ENCODE results near the gene KRTAP19-6.
"Not testable (repeated sequence)": the region's sequence is repeated elsewhere in the genome, so short reads cannot be mapped to it uniquely, and the experiment has no call there.

The KRTAP19-6 gene

DNA sequence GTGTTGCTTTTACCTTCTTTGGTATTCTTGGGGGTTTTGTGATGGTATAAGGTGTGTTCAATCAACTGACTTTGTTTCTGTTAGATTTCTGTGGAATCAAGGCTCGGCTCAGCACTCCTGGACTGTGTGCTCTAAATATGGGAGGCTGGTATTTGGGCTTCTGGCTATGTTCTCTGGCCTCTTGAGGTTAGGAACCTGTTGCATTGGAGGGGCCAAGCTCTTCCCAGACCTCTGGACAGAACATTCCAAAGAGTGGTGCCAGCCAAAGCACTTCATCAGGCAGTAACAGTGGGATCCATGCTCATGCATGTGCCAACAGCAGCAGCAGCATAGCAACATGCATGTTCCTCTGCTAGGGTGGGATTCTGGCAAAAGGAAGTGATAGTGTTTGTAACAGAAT lies 11.1 kb upstream of the KRTAP19-6 start:
- H3K4me1 ChIP-seq (ENCODE audit: low read depth, poor library complexity, severe bottlenecking), result no peaks in the 10 kb centered on the region
- no peak overlapping the region for H3K9ac ChIP-seq
- H3K27me3 ChIP-seq (ENCODE audit: insufficient read depth, low read depth), result no peaks in the 10 kb centered on the region
- no peaks in the 10 kb centered on the region for H3K36me3 ChIP-seq (ENCODE audit: insufficient read depth)
- H4K20me1 ChIP-seq (ENCODE audit: insufficient read depth), result no peaks in the 10 kb centered on the region
- H3K4me2 ChIP-seq, result no peak overlapping the region
- no peak overlapping the region for H3K4me3 ChIP-seq (IDR thresholded peaks at IDR 0.05; ENCODE audit: insufficient read depth, low read depth, low read length)
- TF ChIP-seq, protein P1, sequence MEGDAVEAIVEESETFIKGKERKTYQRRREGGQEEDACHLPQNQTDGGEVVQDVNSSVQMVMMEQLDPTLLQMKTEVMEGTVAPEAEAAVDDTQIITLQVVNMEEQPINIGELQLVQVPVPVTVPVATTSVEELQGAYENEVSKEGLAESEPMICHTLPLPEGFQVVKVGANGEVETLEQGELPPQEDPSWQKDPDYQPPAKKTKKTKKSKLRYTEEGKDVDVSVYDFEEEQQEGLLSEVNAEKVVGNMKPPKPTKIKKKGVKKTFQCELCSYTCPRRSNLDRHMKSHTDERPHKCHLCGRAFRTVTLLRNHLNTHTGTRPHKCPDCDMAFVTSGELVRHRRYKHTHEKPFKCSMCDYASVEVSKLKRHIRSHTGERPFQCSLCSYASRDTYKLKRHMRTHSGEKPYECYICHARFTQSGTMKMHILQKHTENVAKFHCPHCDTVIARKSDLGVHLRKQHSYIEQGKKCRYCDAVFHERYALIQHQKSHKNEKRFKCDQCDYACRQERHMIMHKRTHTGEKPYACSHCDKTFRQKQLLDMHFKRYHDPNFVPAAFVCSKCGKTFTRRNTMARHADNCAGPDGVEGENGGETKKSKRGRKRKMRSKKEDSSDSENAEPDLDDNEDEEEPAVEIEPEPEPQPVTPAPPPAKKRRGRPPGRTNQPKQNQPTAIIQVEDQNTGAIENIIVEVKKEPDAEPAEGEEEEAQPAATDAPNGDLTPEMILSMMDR (conservative IDR thresholded peaks at IDR 0.05; ENCODE audit: low read depth, low read length), result no peak
- no peak overlapping the region for H3K27ac ChIP-seq
- H2AFZ ChIP-seq (ENCODE audit: low read depth), result no peak overlapping the region
- no peaks in the 10 kb centered on the region for H3K79me2 ChIP-seq (ENCODE audit: insufficient read depth, low read depth)

DNA sequence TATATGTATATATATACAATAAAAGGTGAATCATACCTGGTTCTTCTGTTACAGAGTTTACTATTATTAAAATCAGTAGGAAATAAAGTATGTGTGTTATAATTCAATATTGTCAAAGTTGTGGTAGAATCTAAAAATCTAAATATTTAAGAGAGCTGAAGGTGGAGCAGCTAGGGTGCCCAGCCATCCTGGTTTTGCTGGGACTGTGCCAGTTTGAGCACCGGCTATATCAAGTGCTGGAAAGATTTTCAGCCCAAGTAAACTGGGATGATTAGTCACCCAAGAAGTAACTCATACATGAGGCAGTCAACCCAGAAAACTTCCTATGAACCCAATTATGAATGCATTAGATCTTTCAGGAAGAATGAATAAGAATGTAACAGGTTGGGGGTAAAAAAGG lies 22.8 kb downstream of the KRTAP19-6 start:
- Histone ChIP-seq H3K4me2 (no peak overlapping the region), H3K27ac (no peak overlapping the region), H3K27me3 (ENCODE audit: insufficient read depth, low read depth) (no peaks in the 10 kb centered on the region), H3K4me1 (ENCODE audit: low read depth, poor library complexity, severe bottlenecking) (no peaks in the 10 kb centered on the region), H4K20me1 (ENCODE audit: insufficient read depth) (no peaks in the 10 kb centered on the region), H3K4me3 (IDR thresholded peaks at IDR 0.05; ENCODE audit: insufficient read depth, low read depth, low read length) (no peak overlapping the region), H3K36me3 (ENCODE audit: insufficient read depth) (no peaks in the 10 kb centered on the region), H2AFZ (ENCODE audit: low read depth) (no peak overlapping the region), H3K79me2 (ENCODE audit: insufficient read depth, low read depth) (no peaks in the 10 kb centered on the region), H3K9ac (no peak overlapping the region)
- TF ChIP-seq, protein P1 (conservative IDR thresholded peaks at IDR 0.05; ENCODE audit: low read depth, low read length), result no peak

DNA sequence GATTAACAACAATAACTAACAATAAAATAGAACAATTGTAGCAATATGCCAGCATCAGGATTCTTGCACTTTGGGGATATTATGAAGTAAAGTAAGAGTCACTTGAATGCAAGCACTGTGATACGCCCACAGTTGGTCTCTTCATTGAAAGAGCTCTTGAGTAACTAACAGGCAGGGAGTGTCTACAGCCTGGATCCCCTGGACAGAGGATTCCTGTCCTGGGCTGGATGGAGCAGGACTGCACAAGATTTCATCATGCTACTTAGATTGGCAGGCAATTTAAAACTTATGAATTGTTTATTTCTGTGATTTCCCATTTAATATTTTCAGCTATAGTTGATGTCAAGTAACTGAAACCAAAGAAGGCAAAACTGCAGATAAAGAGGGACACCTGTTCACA lies 26.0 kb downstream of the KRTAP19-6 start:
- TF ChIP-seq, protein P1 (conservative IDR thresholded peaks at IDR 0.05; ENCODE audit: low read depth, low read length), result no peak
- no peak overlapping the region for H3K4me3 ChIP-seq (IDR thresholded peaks at IDR 0.05; ENCODE audit: insufficient read depth, low read depth, low read length)
- H3K4me1 ChIP-seq (ENCODE audit: low read depth, poor library complexity, severe bottlenecking), result no peaks in the 10 kb centered on the region
- no peaks in the 10 kb centered on the region for H3K27me3 ChIP-seq (ENCODE audit: insufficient read depth, low read depth)
- H4K20me1 ChIP-seq (ENCODE audit: insufficient read depth), result no peaks in the 10 kb centered on the region
- no peak overlapping the region for H2AFZ ChIP-seq (ENCODE audit: low read depth)
- H3K4me2 ChIP-seq, result no peak overlapping the region
- H3K9ac ChIP-seq, result no peak overlapping the region
- no peaks in the 10 kb centered on the region for H3K79me2 ChIP-seq (ENCODE audit: insufficient read depth, low read depth)
- H3K36me3 ChIP-seq (ENCODE audit: insufficient read depth), result no peaks in the 10 kb centered on the region
- no peak overlapping the region for H3K27ac ChIP-seq

DNA sequence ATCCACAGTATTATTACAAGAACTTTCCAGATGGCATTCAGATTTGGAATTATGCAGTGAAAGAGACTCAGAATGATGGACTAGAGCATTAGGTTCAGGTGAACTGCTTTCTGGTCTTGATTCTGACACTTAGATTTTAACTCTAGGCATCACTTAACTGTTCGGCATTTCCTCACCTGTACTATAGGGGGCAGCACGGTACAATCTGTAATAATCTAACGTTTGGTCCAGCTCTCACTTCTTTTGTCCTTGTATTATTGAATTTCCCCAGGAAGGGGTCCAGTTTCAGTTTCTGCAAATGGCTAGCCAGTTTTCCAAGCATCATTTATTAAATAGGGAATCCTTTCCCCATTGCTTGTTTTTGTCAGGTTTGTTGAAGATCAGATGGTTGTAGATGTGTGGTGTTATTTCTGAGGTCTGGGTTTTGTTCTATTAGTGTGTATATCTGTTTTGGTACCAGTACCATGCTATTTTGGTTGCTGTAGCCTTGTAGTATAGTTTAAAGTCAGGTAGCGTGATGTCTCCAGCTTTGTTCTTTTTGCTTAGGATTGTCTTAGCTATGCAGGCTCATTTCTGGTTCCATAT lies 36.0 kb downstream of the KRTAP19-6 start:
- not testable (repeated sequence) for H4K20me1 ChIP-seq (ENCODE audit: insufficient read depth); H3K79me2 ChIP-seq (ENCODE audit: insufficient read depth, low read depth); H2AFZ ChIP-seq (ENCODE audit: low read depth); H3K36me3 ChIP-seq (ENCODE audit: insufficient read depth); H3K4me3 ChIP-seq (IDR thresholded peaks at IDR 0.05; ENCODE audit: insufficient read depth, low read depth, low read length); H3K9ac ChIP-seq; H3K4me2 ChIP-seq; H3K27me3 ChIP-seq (ENCODE audit: insufficient read depth, low read depth); H3K27ac ChIP-seq; H3K4me1 ChIP-seq (ENCODE audit: low read depth, poor library complexity, severe bottlenecking)
- TF ChIP-seq, protein P1 (conservative IDR thresholded peaks at IDR 0.05; ENCODE audit: low read depth, low read length), result peak; percentile 57

Data from KMS-11 (cell line).